ENCODE measurements around the gene SYNDIG1L. TPM values are rescaled to one million over a fixed set of nuclear protein-coding genes. Genes with fewer than 3 reads are reported as not detected.

SYNDIG1L gene
- total and polyA plus RNA-seq, 12 donors, result 0.05 to 0.51 (median 0.23) TPM; not detected in 5

DNA sequence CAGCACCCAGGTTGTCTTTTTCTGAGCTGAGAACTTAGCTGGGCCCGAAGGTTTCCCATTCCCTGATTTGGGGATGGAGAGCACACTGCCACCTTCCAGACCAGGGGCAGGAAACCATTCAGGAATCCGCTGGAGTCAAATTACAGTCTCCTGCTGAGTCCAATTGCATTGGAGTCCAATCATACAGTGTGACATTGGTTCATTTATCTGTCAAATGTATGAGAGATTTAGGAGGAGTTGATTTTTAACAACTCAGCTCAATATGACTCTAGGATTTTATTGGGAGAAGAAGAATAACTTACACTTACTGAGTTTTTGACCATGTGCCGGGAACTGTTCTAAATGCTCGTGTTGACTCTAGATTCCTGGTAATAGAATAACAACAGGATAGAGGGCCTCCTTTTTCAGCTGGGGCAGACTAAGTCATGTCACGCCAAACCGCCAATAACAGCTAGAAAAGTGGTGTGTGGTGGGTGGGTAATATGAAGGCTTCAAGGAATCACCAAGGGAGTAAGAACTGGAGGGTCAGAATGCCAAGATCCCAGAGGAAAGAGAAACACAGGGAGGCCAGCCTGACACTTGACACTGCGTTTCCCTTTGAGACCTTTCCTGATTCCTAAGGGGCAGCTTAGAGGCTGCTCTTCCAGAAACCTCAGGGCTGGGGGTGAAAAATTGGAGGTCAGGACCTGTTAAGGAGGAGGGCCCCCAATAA is 11.5 kb downstream of the SYNDIG1L start:
- TF ChIP-seq POLR2A (IDR thresholded peaks at IDR 0.05), result no peak
- Histone ChIP-seq H3K27me3 (peaks cover 5% of the 10 kb centered on the region), H3K9me3 (replicated peaks in 1 of 3) (no peaks in the 10 kb centered on the region), H3K27ac (no peak overlapping the region), H3K4me3 (no peak overlapping the region), H3K4me1 (replicated peaks in 1 of 2) (no peaks in the 10 kb centered on the region), H3K36me3 (replicated peaks in 1 of 2) (no peaks in the 10 kb centered on the region)
- intact Hi-C loops (cut with DNase I), result no loop called here
- 74 to 78% (median 77%) methylated on average over 7 of the region's 7 CpGs for WGBS, 4 donors
- DNase-seq, result no peak

DNA sequence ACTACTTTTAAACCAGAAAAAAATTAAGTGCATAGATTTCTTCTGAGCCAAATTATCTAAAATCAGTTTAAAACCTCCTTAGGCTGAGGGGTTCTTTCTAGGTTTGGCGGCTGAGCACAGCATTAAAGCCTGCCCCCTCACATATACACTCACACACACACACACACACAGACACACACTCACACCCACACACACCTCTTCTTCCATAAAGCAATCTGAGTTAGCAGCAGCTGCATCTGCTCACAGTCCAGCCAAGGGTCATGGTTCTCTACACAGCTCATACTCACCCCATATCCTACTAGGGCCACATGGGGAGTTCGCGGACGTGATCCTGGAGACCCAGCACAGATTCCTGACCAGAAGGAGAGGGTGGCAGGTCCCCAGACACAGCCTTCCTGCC is 12.4 kb downstream of the SYNDIG1L start:
- no peak overlapping the region for H3K4me3 ChIP-seq
- no peaks in the 10 kb centered on the region for H3K4me1 ChIP-seq (replicated peaks in 1 of 2)
- WGBS, 4 donors, result 70 to 89% (median 76%) methylated on average over 4 of the region's 4 CpGs
- no peak for DNase-seq
- no peaks in the 10 kb centered on the region for H3K9me3 ChIP-seq (replicated peaks in 1 of 3)
- intact Hi-C loops (cut with DNase I), result no loop called here
- TF ChIP-seq, protein P1, sequence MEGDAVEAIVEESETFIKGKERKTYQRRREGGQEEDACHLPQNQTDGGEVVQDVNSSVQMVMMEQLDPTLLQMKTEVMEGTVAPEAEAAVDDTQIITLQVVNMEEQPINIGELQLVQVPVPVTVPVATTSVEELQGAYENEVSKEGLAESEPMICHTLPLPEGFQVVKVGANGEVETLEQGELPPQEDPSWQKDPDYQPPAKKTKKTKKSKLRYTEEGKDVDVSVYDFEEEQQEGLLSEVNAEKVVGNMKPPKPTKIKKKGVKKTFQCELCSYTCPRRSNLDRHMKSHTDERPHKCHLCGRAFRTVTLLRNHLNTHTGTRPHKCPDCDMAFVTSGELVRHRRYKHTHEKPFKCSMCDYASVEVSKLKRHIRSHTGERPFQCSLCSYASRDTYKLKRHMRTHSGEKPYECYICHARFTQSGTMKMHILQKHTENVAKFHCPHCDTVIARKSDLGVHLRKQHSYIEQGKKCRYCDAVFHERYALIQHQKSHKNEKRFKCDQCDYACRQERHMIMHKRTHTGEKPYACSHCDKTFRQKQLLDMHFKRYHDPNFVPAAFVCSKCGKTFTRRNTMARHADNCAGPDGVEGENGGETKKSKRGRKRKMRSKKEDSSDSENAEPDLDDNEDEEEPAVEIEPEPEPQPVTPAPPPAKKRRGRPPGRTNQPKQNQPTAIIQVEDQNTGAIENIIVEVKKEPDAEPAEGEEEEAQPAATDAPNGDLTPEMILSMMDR (IDR thresholded peaks at IDR 0.05), result no peak
- TF ChIP-seq POLR2A (IDR thresholded peaks at IDR 0.05), result no peak
- H3K27ac ChIP-seq, result no peak overlapping the region
- no peaks in the 10 kb centered on the region for H3K36me3 ChIP-seq (replicated peaks in 1 of 2)
- H3K27me3 ChIP-seq, result peaks cover 5% of the 10 kb centered on the region

DNA sequence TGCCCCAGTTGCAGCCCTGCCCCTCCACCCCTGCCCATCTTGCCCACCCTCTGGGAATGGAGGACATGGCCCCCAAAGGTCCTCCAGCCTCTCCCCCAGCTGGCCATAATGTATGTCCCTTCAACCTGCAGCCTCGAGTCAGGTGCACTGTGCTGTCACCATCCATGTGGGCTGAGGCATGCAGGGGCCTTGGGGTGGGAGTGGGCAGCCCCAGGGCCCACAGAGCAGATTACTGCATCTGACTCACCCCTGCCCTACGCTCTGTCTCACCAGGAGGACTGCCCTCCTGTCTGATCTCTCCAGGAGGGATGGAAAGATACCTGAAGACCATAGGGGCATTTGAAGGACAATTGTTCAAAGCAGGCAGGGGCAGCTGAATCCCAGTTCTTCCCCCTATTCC is 13.3 kb downstream of the SYNDIG1L start:
- TF ChIP-seq, protein P1 (IDR thresholded peaks at IDR 0.05), result no peak
- TF ChIP-seq POLR2A (IDR thresholded peaks at IDR 0.05), result no peak
- Histone ChIP-seq H3K27me3 (peaks cover 5% of the 10 kb centered on the region), H3K4me1 (replicated peaks in 1 of 2) (no peaks in the 10 kb centered on the region), H3K36me3 (replicated peaks in 1 of 2) (no peaks in the 10 kb centered on the region), H3K9me3 (replicated peaks in 1 of 3) (no peaks in the 10 kb centered on the region), H3K27ac (no peak overlapping the region), H3K4me3 (no peak overlapping the region)
- WGBS, 4 donors, result 75 to 96% (median 82%) methylated on average over 2 of the region's 2 CpGs; no CpG with 5 or more reads in 1 of the 4 donors
- DNase-seq, result no peak
- intact Hi-C loops (cut with DNase I), result no loop called here

DNA sequence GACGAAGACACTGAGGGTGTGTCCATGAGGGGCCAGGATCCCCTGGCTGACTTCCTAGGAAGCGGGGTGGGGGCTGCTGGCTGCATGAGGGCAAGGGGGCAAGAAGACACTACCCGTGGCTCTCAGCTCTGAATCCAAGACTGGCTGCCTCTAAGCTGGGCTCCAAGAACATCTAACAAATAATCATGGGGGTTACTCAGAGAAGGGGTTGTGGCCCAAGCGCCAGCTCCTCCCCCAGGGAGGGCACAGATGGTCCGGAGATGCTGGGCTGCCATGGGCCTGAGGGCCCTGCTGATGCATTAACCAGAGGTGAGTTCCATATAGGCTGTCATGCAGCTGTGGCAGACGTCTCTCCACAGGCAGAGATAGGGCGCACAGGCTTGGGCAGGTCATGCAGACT is 14.3 kb downstream of the SYNDIG1L start:
- no peak overlapping the region for H3K4me3 ChIP-seq
- no peaks in the 10 kb centered on the region for H3K4me1 ChIP-seq (replicated peaks in 1 of 2)
- peaks cover under 1% of the 10 kb centered on the region for H3K27me3 ChIP-seq
- DNase-seq, result no peak
- 76 to 90% (median 84%) methylated on average over 3 to 7 of the region's 7 CpGs for WGBS, 4 donors
- no peak for TF ChIP-seq POLR2A (IDR thresholded peaks at IDR 0.05)
- TF ChIP-seq, protein P1 (IDR thresholded peaks at IDR 0.05), result no peak
- no peaks in the 10 kb centered on the region for H3K9me3 ChIP-seq (replicated peaks in 1 of 3)
- no peak overlapping the region for H3K27ac ChIP-seq
- intact Hi-C loops (cut with DNase I), result no loop called here
- H3K36me3 ChIP-seq (replicated peaks in 1 of 2), result no peaks in the 10 kb centered on the region

DNA sequence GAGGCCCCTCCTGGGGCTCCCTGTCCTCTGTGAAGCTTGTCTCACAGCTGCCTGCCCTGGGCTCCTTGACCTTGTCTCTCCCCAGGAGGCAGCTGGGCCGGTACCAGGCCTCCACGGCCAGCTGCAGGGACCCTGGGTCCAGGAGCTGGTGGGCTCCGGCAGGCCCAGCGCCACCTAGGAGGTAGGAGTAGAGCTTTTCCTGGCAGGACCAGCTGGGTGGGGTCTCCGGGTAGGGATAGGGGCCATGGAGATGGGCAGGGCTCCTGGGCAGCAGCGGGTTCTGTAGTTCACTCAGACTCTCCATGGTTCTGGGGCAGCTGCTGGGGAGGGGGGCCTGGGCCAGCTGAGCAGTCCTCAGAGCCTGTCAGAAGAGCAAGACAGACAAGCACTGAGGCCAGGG is 16.6 kb downstream of the SYNDIG1L start:
- intact Hi-C loops (cut with DNase I), result no loop called here
- no peak for DNase-seq
- WGBS, 4 donors, result 84 to 86% (median 85%) methylated on average over 4 to 6 of the region's 6 CpGs; no CpG with 5 or more reads in 1 of the 4 donors

More for the DNA sequence above, 16.6 kb downstream of the SYNDIG1L start:
- Histone ChIP-seq H3K4me3 (no peak overlapping the region), H3K9me3 (replicated peaks in 1 of 3) (no peaks in the 10 kb centered on the region), H3K27ac (no peak overlapping the region), H3K27me3 (no peaks in the 10 kb centered on the region), H3K4me1 (replicated peaks in 1 of 2) (no peaks in the 10 kb centered on the region), H3K36me3 (replicated peaks in 1 of 2) (no peaks in the 10 kb centered on the region)
- TF ChIP-seq POLR2A (IDR thresholded peaks at IDR 0.05), result no peak
- TF ChIP-seq, protein P1 (IDR thresholded peaks at IDR 0.05), result no peak
